Measurements from ENCODE around the gene CLCN5.

Gene CLCN5

DNA sequence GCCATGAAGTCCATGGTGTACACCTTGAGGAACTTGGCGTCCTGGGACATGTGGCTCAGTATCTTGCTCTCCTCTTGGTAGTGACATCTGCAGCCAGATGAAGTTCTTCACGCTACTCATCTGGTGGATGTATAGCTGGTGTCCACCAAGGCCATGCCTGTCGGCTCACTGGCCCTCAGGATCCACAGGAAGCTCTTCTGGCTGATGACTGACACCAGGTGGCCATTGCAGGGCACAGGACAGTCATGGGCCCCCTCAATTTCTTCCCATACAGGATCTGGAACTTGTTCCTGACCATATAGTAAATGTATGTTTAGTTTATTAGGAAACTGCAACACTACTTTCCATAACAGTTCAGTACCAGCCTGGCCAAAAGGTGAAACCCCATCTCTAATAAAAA, 10.3 kb upstream of the CLCN5 start:
- Histone ChIP-seq H3K9me3 (ENCODE audit: low read length) (no peaks in the 10 kb centered on the region), H3K36me3 (ENCODE audit: insufficient read depth, low read length) (no peaks in the 10 kb centered on the region), H3K4me1 (ENCODE audit: insufficient read depth, low read length) (no peaks in the 10 kb centered on the region), H3K27me3 (ENCODE audit: insufficient read depth, low read length) (peaks cover 6% of the 10 kb centered on the region), H3K4me3 (ENCODE audit: low read length) (no peak overlapping the region), H2AFZ (ENCODE audit: low read depth, low read length) (no peak overlapping the region)

DNA sequence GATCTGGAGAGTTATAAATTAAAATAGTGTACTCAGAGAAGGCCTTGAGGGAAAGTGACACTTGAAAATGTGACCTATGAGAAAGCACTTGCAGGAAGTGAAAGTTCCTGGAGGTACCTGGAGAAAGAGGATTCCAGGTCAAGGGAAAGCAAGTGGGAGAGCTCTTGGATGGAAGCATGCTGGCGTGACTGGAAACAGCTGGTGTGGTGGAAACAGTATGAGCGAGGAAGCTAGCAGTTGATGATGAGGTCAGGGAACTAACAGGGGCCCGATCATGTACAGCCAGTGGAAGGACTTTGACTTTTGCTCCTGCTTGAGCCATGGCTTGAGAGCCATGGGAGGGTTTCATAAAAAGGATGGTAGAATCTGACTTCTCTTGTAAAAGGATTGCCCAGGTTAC, 9.5 kb upstream of the CLCN5 start:
- no peaks in the 10 kb centered on the region for H3K36me3 ChIP-seq (ENCODE audit: insufficient read depth, low read length)
- H3K4me3 ChIP-seq (ENCODE audit: low read length): no peak overlapping the region
- no peaks in the 10 kb centered on the region for H3K9me3 ChIP-seq (ENCODE audit: low read length)
- H3K27me3 ChIP-seq (ENCODE audit: insufficient read depth, low read length): peaks cover 6% of the 10 kb centered on the region
- no peak overlapping the region for H2AFZ ChIP-seq (ENCODE audit: low read depth, low read length)
- H3K4me1 ChIP-seq (ENCODE audit: insufficient read depth, low read length): no peaks in the 10 kb centered on the region

DNA sequence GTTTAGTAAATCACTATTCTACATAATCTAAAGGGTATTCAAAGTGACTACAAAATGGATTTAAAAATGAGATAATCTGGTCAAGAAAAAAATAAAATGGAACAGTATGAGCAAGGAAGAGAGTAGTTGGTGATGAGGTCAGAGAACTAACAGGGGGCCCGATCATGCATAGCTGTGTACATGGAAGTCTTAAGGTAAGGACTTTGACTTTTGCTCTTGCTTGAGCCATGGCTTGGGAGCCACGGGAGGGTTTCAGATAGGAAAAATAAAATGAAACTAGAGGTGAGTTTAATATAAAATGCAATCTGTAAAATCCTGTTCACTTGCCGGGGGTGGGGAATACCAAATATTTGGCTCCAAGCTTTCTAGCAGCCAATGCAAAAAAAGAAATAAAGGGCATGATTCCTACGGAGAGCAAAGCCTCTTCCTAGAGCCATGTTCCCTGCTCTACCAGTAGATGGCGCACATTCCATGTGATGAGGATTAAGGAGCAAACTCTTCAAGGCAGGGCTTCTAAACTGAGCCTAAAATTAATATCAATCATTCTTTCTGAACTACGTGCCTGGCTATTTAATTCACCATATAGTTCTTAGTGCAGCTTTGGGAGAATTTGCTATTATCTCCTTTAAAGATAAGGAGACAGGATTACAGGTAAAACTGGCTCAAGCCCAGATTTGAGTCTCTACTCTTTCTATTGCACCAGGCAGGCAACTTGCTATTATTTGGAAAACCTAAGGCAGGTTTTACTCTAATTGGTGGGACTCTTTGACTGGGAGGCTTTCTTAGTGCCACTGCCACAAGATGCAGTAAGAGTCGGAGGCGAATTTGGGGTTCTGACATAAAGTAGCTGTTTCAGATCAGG, 6.8 kb upstream of the CLCN5 start:
- H2AFZ ChIP-seq (ENCODE audit: low read depth, low read length): no peak overlapping the region

DNA sequence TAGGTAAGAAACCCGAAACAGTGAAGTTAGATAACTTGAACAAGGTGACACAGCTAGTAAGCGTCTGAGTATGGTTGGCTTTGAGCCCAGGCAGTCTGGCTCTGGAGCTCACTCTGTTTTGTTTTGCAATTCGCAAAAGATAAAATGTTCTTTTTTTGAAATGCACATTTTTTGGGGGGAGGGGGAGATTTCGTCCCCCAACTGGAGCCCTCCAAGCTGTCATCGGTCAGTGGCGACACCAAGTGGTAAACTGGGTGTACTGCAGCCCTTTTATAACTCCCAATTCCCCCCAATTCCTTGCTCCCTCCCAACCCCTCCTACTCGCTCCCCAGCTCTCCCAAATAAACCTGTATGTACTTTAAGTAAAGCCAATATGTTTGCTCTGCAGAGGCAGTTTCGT, 2.8 kb upstream of the CLCN5 start:
- no peak overlapping the region for H2AFZ ChIP-seq (ENCODE audit: low read depth, low read length)
- H3K27me3 ChIP-seq (ENCODE audit: insufficient read depth, low read length): no peaks in the 10 kb centered on the region
- peaks cover 9% of the 10 kb centered on the region for H3K4me1 ChIP-seq (ENCODE audit: insufficient read depth, low read length)
- no peak overlapping the region for H3K4me3 ChIP-seq (ENCODE audit: low read length)
- H3K36me3 ChIP-seq (ENCODE audit: insufficient read depth, low read length): no peaks in the 10 kb centered on the region
- H3K9me3 ChIP-seq (ENCODE audit: low read length): no peaks in the 10 kb centered on the region

More for the DNA sequence above, 6.8 kb upstream of the CLCN5 start:
- Histone ChIP-seq H3K4me1 (ENCODE audit: insufficient read depth, low read length) (no peaks in the 10 kb centered on the region), H3K9me3 (ENCODE audit: low read length) (no peaks in the 10 kb centered on the region), H3K27me3 (ENCODE audit: insufficient read depth, low read length) (no peaks in the 10 kb centered on the region), H3K4me3 (ENCODE audit: low read length) (no peak overlapping the region), H3K36me3 (ENCODE audit: insufficient read depth, low read length) (no peaks in the 10 kb centered on the region)

DNA sequence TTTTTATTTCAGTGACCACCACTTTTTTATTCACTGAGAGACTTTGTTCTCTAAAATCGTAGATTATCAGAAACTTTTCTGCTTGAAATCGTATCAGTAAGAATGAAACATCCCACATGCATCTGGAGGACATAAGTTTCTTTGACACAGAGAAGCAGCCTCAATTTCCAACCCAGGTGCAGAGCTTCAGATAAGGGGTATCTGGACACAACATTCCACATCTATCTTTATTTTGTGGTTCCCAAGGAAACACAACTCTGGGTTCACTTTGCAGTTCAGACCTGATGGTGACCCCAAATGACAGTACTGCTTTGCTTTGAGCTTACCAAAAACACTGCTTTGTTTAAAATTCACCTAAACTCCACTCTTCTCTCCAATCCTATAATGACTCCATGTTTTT, 1.3 kb upstream of the CLCN5 start:
- H2AFZ ChIP-seq (ENCODE audit: low read depth, low read length): no peak overlapping the region
- H3K4me1 ChIP-seq (ENCODE audit: insufficient read depth, low read length): peaks cover 9% of the 10 kb centered on the region
- no peaks in the 10 kb centered on the region for H3K27me3 ChIP-seq (ENCODE audit: insufficient read depth, low read length)
- H3K4me3 ChIP-seq (ENCODE audit: low read length): no peak overlapping the region
- H3K9me3 ChIP-seq (ENCODE audit: low read length): no peaks in the 10 kb centered on the region
- H3K36me3 ChIP-seq (ENCODE audit: insufficient read depth, low read length): no peaks in the 10 kb centered on the region

DNA sequence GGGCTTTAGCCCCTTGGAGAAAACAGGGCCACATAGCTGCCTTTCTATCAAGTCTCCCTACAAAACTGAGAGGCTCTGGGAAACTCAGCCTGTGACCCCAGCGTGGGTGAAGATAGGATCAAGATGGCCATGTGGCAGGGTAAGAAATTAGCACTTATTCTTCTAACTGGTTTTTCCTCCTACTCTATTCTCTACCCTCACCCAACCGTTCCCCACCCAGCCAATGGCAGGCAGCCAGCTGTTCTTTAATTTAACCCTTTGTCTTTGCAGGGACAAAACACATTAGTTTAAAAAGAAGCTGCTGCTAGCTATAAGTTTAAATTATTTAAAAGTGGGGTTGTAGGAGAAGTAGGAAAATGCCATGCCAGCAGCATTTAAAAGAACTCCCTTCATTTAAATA, 2.8 kb downstream of the CLCN5 start:
- Histone ChIP-seq H3K36me3 (ENCODE audit: insufficient read depth, low read length) (no peaks in the 10 kb centered on the region), H3K4me3 (ENCODE audit: low read length) (no peak overlapping the region), H3K4me1 (ENCODE audit: insufficient read depth, low read length) (peaks cover 9% of the 10 kb centered on the region), H3K9me3 (ENCODE audit: low read length) (no peaks in the 10 kb centered on the region), H2AFZ (ENCODE audit: low read depth, low read length) (no peak overlapping the region), H3K27me3 (ENCODE audit: insufficient read depth, low read length) (no peaks in the 10 kb centered on the region)

DNA sequence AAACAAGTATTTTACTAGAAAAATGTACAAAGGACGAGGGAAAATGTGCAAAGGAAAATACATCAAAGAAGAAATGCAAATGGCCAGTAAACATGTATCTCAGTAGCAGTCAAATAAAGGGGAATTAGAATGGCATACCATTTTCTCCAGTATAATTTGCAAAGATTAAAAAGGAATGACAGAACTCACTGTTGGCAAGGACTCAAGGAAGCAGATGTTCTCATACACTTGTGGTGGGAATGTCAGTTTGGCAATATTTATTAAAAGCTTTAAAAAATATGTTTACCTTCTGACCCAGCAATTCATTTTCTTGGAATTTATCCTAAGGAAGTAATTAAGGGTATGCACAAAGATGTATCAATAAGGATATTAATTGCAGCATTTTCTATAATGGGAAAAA, 7.6 kb downstream of the CLCN5 start:
- no peaks in the 10 kb centered on the region for H3K36me3 ChIP-seq (ENCODE audit: insufficient read depth, low read length)
- no peak overlapping the region for H2AFZ ChIP-seq (ENCODE audit: low read depth, low read length)
- no peak overlapping the region for H3K4me3 ChIP-seq (ENCODE audit: low read length)
- no peaks in the 10 kb centered on the region for H3K9me3 ChIP-seq (ENCODE audit: low read length)
- no peaks in the 10 kb centered on the region for H3K27me3 ChIP-seq (ENCODE audit: insufficient read depth, low read length)
- no peaks in the 10 kb centered on the region for H3K4me1 ChIP-seq (ENCODE audit: insufficient read depth, low read length)

DNA sequence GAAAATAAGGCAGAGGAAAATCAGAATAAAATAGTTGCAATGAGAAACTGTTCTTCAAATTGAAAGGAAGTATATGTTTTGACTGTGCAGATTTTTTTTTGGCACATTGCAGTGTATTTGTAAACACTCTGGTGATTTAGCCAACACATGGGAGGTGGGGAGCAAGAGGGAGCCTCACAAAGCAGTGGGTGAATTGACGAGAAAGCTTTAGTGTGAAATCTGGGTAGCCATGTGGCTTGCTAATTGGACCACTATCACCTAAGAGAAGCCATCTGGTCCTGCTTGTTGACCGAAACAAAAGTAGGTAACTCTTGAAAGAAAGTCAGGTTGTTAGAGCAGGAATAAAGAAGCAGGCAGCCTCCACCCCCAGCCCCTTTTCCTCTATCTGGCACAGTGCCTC, 10.4 kb downstream of the CLCN5 start:
- no peaks in the 10 kb centered on the region for H3K27me3 ChIP-seq (ENCODE audit: insufficient read depth, low read length)
- H2AFZ ChIP-seq (ENCODE audit: low read depth, low read length): no peak overlapping the region
- H3K4me1 ChIP-seq (ENCODE audit: insufficient read depth, low read length): no peaks in the 10 kb centered on the region
- no peak overlapping the region for H3K4me3 ChIP-seq (ENCODE audit: low read length)
- no peaks in the 10 kb centered on the region for H3K36me3 ChIP-seq (ENCODE audit: insufficient read depth, low read length)
- H3K9me3 ChIP-seq (ENCODE audit: low read length): no peaks in the 10 kb centered on the region

DNA sequence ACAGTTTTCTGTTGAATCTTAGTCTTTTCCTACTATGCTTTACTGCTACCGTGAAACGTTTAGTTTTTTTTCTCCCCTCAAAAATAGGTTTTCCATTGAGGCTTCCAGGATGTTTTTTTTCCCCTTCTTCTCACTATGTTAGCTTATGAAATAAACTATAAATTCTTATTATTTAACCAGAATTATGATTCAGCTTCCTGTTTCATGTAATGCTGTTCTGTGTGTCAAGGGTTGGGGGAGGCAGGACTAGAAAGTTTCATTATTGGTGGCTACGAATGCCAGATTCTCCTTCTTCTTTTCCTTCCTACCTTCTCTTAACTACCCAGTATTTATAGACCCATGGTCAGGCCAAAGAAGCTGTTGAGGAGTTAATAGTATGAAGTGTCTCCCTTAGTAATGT, 11.8 kb downstream of the CLCN5 start:
- no peaks in the 10 kb centered on the region for H3K9me3 ChIP-seq (ENCODE audit: low read length)
- no peak overlapping the region for H2AFZ ChIP-seq (ENCODE audit: low read depth, low read length)
- H3K4me1 ChIP-seq (ENCODE audit: insufficient read depth, low read length): no peaks in the 10 kb centered on the region
- no peaks in the 10 kb centered on the region for H3K27me3 ChIP-seq (ENCODE audit: insufficient read depth, low read length)
- H3K36me3 ChIP-seq (ENCODE audit: insufficient read depth, low read length): no peaks in the 10 kb centered on the region
- no peak overlapping the region for H3K4me3 ChIP-seq (ENCODE audit: low read length)

DNA sequence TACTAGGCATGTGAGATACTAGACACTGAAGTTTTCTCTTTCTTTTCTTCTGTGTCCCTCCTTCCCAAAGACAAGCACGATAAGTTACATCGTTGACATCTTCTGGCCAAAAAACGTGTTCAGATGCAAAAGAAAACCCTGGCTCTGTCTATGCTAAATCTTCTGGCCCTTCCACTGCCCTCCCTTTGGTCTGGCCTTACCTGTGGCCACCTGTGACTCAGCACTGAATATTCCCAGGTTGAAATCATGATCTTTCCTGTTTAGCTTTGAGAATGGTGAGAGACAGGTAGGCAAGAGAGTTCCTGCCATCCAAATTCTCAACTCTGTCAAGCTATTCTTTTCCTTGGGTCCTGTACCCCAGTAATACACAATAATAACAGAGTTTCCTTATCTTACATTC, 12.3 kb downstream of the CLCN5 start:
- H3K27me3 ChIP-seq (ENCODE audit: insufficient read depth, low read length): no peaks in the 10 kb centered on the region
- H2AFZ ChIP-seq (ENCODE audit: low read depth, low read length): no peak overlapping the region
- no peak overlapping the region for H3K4me3 ChIP-seq (ENCODE audit: low read length)
- H3K9me3 ChIP-seq (ENCODE audit: low read length): no peaks in the 10 kb centered on the region
- no peaks in the 10 kb centered on the region for H3K36me3 ChIP-seq (ENCODE audit: insufficient read depth, low read length)
- H3K4me1 ChIP-seq (ENCODE audit: insufficient read depth, low read length): no peaks in the 10 kb centered on the region

DNA sequence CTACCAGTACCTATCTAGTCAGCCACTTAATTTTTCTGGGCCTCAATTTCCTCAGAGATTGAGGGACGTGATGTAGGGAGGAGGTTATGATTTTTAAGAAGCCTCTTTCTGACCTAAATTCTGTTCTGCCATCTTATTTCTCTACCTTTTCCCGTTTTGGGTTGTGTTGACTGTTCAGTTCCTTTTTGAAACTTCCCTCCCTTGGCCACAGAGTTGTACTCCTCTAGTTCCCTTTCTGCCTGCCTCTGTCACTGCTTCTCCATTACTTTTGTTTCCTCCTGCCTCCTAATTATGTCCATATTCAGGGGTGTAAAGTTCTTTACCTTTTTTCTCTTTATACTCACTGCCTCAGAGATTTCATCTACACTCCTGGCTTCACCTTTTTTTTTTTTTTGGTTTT, 25.4 kb downstream of the CLCN5 start:
- H3K36me3 ChIP-seq (ENCODE audit: insufficient read depth, low read length): no peaks in the 10 kb centered on the region
- no peaks in the 10 kb centered on the region for H3K9me3 ChIP-seq (ENCODE audit: low read length)
- no peak overlapping the region for H3K4me3 ChIP-seq (ENCODE audit: low read length)
- H3K4me1 ChIP-seq (ENCODE audit: insufficient read depth, low read length): no peaks in the 10 kb centered on the region
- H2AFZ ChIP-seq (ENCODE audit: low read depth, low read length): no peak overlapping the region
- H3K27me3 ChIP-seq (ENCODE audit: insufficient read depth, low read length): no peaks in the 10 kb centered on the region

DNA sequence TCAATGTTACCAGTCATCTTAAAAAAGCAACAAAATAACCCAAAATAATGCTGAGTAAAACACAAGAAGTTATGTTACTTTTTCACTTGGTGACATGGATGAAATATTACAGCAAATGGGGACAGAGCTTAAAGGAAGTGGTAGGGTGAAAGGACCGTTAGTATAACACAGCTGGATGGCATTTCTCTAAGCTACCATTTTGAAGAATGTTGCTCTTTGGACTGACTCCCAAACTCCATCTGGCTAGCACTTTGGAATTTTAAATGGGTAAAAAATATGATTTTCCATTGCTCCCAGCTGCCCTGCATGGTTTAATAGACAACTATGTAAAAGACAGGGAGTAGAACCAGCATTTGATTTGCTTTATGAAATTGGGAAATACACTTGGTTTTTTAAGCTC, 27.6 kb downstream of the CLCN5 start:
- H3K4me3 ChIP-seq (ENCODE audit: low read length): no peak overlapping the region
- no peaks in the 10 kb centered on the region for H3K36me3 ChIP-seq (ENCODE audit: insufficient read depth, low read length)
- H3K4me1 ChIP-seq (ENCODE audit: insufficient read depth, low read length): no peaks in the 10 kb centered on the region
- no peaks in the 10 kb centered on the region for H3K27me3 ChIP-seq (ENCODE audit: insufficient read depth, low read length)
- H2AFZ ChIP-seq (ENCODE audit: low read depth, low read length): no peak overlapping the region
- no peaks in the 10 kb centered on the region for H3K9me3 ChIP-seq (ENCODE audit: low read length)

DNA sequence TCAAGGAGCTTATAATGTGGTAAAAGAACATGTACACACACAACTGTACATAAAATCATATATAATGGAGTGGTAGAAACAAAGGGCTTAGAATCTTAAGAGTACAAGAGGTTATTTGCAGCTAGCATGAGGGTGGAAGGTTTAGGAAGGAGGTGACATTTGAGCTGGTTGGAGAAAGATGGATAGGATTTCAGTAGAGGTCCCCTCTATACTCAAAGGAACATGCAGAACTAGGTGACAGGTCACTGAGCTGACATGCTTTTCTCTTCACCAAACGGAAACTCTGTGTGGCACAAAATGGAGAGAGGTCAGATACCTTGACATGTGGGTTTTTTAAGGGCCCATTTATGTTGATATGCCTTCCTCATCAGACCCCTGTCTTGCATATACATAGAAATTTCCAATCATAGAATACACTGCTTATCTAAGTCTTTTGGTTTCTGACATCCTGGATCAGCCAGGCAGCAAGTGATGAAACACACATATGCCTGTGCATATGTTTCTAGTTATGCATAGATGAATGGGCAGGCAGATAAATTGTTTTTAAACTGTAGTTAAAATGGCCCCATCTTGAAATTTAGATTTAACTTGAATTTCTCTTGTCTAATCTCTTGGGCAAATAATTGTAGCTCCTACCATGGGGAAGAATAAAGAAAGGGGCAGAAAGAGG, 29.3 kb downstream of the CLCN5 start:
- no peaks in the 10 kb centered on the region for H3K9me3 ChIP-seq (ENCODE audit: low read length)
- H3K4me1 ChIP-seq (ENCODE audit: insufficient read depth, low read length): no peaks in the 10 kb centered on the region
- H2AFZ ChIP-seq (ENCODE audit: low read depth, low read length): no peak overlapping the region
- no peaks in the 10 kb centered on the region for H3K27me3 ChIP-seq (ENCODE audit: insufficient read depth, low read length)
- H3K36me3 ChIP-seq (ENCODE audit: insufficient read depth, low read length): no peaks in the 10 kb centered on the region
- no peak overlapping the region for H3K4me3 ChIP-seq (ENCODE audit: low read length)

Data from neuron (in vitro differentiated cells).